ENCODE results near the gene ZSCAN21.

Gene ZSCAN21

DNA sequence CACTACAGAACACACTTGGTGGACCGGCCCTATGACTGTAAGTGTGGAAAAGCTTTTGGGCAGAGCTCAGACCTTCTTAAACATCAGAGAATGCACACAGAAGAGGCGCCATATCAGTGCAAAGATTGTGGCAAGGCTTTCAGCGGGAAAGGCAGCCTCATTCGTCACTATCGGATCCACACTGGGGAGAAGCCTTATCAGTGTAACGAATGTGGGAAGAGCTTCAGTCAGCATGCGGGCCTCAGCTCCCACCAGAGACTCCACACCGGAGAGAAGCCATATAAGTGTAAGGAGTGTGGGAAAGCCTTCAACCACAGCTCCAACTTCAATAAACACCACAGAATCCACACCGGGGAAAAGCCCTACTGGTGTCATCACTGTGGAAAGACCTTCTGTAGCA lies 14.6 kb downstream of the ZSCAN21 start:
- TF ChIP-seq POLR2A (IDR thresholded peaks at IDR 0.05; ENCODE audit: extremely low read depth, insufficient read length) (no peak), MYC (IDR thresholded peaks at IDR 0.05; ENCODE audit: low read depth, low read length) (no peak), CTCF (IDR thresholded peaks at IDR 0.05; ENCODE audit: low read depth, low read length) (no peak)
- TF ChIP-seq, protein P1, sequence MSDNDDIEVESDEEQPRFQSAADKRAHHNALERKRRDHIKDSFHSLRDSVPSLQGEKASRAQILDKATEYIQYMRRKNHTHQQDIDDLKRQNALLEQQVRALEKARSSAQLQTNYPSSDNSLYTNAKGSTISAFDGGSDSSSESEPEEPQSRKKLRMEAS (IDR thresholded peaks at IDR 0.05; ENCODE audit: low read depth, low read length), result no peak
- H3K4me3 ChIP-seq (ENCODE audit: low read depth, low read length), result no peak overlapping the region
- DNase-seq (ENCODE audit: low read depth), result no peak

GRCh38 chr7:100065452-100066186 lies 16.0 kb downstream of the ZSCAN21 start:
- DNase-seq (ENCODE audit: low read depth), result peak; percentile 78
- no peak overlapping the region for H3K4me3 ChIP-seq (ENCODE audit: low read depth, low read length)
- no peak for TF ChIP-seq MYC (IDR thresholded peaks at IDR 0.05; ENCODE audit: low read depth, low read length)
- no peak for TF ChIP-seq POLR2A (IDR thresholded peaks at IDR 0.05; ENCODE audit: extremely low read depth, insufficient read length)
- no peak for TF ChIP-seq CTCF (IDR thresholded peaks at IDR 0.05; ENCODE audit: low read depth, low read length)
- TF ChIP-seq, protein P1 (IDR thresholded peaks at IDR 0.05; ENCODE audit: low read depth, low read length), result no peak

DNA sequence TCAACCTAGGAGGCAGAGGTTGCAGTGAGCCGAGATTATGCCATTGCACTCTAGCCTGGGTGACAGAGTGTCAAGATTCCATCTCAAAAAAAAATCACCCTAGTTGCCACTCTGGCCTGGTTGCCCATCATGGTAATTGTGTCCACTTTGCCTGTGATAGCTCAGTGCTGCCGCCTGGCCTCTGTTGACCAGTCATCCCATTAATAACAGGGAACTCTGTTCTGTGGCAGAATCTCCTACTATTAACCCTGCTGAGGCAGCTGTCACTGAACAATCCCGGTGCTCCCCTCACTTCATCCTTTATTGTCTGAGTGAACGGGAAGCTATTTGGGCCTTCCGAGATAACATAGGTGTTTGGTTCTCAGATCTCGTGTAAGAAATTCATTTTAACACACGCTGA lies 17.4 kb downstream of the ZSCAN21 start:
- no peak overlapping the region for H3K4me3 ChIP-seq (ENCODE audit: low read depth, low read length)
- TF ChIP-seq CTCF (IDR thresholded peaks at IDR 0.05; ENCODE audit: low read depth, low read length), result no peak
- no peak for TF ChIP-seq MYC (IDR thresholded peaks at IDR 0.05; ENCODE audit: low read depth, low read length)
- TF ChIP-seq, protein P1 (IDR thresholded peaks at IDR 0.05; ENCODE audit: low read depth, low read length), result no peak
- TF ChIP-seq POLR2A (IDR thresholded peaks at IDR 0.05; ENCODE audit: extremely low read depth, insufficient read length), result no peak
- no peak for DNase-seq (ENCODE audit: low read depth)

DNA sequence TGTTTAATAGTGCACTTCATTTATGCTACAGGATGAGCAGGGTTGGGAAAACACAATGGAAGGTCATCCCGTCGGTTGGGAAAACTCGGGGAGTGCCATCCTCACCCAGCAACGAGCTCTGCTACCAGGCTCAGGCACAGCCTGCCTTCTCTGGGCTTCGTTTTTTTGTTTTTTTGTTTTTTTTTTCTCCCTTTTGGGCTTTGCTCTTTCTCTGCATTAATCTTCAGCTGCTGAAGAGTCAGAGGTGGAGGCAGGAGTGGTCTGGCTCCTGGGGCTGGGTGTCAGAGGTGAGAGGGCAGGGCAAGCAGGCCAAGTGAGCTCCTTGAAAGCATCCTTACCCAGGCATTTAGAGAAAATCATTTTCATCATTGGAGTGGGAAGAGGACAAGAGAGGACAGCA lies 20.4 kb downstream of the ZSCAN21 start:
- TF ChIP-seq CTCF (IDR thresholded peaks at IDR 0.05; ENCODE audit: low read depth, low read length) (no peak), MYC (IDR thresholded peaks at IDR 0.05; ENCODE audit: low read depth, low read length) (no peak), POLR2A (IDR thresholded peaks at IDR 0.05; ENCODE audit: extremely low read depth, insufficient read length) (no peak)
- TF ChIP-seq, protein P1 (IDR thresholded peaks at IDR 0.05; ENCODE audit: low read depth, low read length), result no peak
- no peak for DNase-seq (ENCODE audit: low read depth)
- H3K4me3 ChIP-seq (ENCODE audit: low read depth, low read length), result no peak overlapping the region

- H3K4me3 ChIP-seq (ENCODE audit: low read depth, low read length), result no peak overlapping the region
- TF ChIP-seq CTCF (IDR thresholded peaks at IDR 0.05; ENCODE audit: low read depth, low read length), result no peak
These were observed 21.6 kb downstream of the ZSCAN21 start for GRCh38 chr7:100071018-100071723.

More at GRCh38 chr7:100071018-100071723, 21.6 kb downstream of the ZSCAN21 start:
- DNase-seq (ENCODE audit: low read depth), result no peak

Measured in NB4 (cell line).